Kidney glomerular epithelial cell (primary cell): Measurements from ENCODE around the gene PID1.
"Not testable (repeated sequence)": the region's sequence is repeated elsewhere in the genome, so short reads cannot be mapped to it uniquely, and the experiment has no call there.

Source experiments
- DNase-seq: peaks from one replicate; lab custom pipeline; 2025; lab: John Stamatoyannopoulos, UW

PID1 gene

DNA sequence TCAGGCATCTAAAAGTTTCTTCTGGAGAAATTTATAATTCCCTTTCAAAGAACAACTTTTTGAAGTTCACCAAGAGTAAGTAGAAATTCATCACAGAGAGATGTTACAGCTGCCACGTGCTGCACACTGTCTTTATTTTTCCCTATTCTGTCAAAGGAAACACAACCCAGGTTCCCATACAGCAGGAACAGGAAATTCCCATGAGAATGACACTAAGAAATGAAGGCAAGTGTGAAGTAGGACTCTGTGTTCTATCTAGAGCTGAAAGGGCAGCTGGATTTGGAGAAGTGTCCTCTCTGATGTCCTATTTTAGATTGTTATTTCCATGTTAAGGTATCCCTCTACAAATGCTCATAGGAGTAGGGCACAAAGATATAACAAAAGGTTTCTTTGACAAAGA lies 58.8 kb downstream of the PID1 start:
- no peak for DNase-seq

DNA sequence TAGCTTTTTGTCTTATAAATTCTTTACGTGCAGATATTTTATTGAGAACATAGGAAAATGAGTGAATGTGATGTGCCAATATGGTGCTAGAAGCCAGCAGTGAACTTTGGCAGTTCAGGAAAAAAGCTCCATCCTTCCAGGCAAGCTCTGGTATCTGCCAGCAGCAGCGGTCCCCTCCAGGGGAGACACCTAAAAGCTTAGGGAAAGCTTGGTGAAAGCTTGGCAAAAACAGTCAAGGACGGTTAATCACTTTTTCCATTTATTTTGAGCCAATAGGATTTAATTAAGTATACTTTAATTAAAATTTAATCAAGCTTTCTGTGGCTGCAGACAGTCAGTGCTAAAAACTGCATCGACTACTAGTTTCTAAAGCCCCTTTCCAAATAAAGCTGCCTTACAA lies 60.4 kb downstream of the PID1 start:
- DNase-seq = no peak

DNA sequence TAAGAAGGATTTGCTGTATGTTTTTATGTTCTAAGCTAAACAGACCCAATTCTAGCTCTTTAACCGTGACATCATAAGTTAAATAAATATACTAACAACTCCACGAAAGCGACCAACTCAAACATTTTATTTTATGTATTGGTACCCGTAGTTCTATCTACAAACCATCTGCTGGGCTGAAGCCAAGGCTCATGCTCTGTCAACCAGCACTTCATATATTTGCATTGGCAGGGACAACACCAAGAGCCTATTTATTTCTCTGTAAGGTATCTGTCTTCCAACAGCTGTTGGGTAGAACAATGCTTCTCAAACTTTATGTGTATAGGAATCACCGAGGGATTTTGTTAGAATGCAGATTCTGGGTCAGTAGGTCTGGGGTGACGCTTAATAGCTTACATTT lies 64.5 kb downstream of the PID1 start:
- DNase-seq = no peak

DNA sequence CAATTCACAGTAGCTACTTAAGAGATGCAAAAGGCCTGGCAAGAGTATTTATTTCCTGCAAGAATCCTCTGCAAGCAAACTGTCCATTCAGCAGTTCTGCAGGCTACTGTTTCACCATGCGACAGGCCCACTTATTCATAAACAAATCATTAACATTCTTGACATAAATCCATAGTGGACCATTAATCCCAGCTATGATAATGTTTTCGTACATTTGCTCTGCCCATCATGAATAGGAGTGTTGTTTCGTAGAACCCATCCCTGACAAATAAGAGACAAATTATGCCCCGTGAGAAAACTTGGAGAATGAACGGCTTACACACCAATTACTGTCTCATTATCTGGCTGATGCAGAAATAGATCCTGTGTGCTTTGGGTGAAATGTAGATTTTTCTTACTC lies 65.4 kb downstream of the PID1 start:
- DNase-seq = no peak

DNA sequence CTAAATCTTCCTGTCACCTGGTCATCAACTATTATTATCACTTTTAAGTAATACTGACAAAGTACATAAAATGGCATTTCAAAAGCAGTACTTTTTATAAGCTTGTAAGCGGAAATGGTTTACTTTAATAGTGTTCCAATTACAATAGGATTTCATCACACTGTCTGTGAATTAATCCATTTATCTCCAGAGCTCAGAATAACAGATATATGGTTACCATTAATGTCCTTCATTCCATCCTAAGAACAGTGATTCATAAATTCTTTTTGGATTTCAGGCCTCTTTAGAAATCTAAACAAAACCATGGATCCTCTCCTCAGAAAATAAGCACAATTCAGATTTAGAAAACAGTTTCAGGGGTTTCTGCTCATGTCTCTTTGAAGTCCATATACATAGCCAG lies 68.4 kb downstream of the PID1 start:
- DNase-seq = no peak

DNA sequence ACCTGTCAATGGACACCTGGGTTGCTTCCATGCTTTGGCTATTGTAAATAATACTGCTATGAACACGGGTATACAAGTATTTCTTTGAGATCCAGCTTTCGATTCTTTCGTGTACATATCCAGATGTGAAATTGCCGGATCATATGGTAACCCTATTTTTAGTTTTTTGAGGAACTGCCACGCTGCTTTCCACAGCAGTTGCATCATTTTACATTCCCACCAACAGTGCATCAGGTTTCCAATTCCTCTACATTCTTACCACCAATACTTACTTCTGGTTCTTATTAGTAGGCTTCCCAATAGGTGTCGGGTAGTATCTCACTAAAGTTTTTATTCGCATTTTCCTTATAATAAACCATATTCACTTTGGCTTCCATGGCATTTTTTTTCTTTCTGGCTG lies 69.6 kb downstream of the PID1 start:
- DNase-seq = no peak

DNA sequence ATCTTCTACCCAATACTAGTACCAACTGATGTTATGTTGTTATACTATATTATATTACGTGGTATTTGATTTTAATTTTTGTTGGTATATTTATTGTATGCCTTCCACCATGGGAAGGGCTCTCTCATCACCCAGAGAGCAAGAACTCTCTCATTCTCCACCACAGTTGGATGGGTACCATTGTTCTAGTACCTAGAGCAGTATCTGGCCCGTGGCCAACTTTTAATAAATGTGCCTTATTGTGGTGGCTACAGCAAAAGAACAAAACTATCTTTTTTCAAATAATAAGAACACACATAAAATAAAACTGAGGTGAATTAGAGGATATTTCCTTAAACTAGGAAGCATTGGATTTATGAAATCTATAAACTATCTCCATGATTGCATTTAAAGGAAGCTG lies 71.8 kb downstream of the PID1 start:
- DNase-seq = no peak

DNA sequence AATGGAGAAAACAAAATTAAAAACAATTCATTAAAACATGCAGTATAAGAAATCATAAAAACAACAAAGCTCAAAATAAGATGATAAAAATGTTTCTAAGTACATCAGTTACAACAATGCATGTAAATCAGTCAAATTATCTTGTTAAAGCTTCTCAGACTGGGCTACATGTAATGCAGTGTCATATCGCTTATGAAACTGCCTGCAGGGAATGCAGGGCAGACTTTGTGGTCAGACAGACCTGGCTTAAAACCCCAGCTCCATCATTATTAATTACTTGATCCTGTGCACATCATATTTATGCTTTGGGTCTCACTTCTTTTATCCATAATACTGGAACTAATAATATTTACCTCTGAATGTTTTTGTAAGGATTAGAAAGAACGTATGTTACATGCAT lies 74.6 kb downstream of the PID1 start:
- no peak for DNase-seq

DNA sequence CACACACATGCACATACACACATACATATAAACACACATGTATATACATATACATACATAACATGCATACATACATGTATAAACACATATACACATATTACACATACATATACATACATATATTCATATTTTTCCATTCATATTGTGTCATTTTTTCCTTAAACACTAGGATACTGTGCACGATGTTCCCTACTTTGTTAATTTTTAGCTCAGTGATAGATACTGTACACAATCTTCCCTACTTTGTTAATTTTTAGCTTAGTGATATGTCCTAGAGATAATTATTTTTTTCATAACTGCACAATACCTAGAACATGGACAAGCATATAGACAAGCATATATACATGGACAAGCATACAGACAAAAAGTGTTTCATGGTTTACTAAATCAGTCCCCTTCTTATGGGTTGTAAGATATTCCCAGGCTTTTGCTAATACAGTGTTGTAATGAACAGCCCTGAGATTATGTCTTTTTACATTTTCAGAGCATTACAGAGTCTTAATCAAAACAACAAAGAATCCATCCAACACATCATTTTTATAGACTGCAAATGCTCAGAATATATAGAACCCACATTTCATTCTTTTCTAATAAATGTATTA lies 75.6 kb downstream of the PID1 start:
- DNase-seq = no peak

DNA sequence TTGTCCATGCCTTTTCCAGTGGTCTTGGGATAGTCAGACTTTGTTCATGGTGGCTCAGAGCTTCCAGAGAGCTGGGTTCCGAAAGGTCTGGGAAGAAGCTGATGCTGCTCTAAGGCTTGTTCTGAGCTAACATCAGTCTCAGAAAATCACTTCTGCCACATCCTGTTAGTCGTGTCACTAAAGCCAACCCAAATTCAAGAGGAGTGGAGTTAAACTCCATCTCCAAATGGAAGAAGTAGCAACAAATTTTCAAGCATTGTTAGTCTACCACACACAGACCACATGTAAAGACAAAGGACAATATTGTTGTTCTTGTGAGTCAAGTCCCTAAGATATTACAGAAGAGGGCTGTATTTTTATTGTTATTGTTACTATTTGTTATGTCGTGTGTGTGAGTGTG lies 77.8 kb downstream of the PID1 start:
- no peak for DNase-seq

DNA sequence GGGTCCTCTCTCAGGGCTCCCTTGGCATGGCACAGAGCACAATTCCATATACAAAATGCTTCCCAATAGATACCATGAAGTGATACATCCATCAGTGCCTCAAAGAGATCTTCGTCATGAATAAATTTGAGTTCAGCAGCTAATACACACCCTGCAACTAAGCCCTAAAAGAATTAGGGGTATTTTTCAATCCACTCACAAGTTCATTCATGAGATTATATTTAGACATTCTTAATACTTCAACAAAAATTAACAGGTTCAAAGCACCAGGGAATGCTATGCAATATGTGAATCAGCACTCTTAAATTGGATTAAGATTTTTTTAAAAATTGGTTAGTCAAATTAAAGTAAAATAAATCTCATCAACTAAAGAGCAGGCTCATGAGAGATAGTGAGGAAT lies 79.7 kb downstream of the PID1 start:
- DNase-seq = no peak

DNA sequence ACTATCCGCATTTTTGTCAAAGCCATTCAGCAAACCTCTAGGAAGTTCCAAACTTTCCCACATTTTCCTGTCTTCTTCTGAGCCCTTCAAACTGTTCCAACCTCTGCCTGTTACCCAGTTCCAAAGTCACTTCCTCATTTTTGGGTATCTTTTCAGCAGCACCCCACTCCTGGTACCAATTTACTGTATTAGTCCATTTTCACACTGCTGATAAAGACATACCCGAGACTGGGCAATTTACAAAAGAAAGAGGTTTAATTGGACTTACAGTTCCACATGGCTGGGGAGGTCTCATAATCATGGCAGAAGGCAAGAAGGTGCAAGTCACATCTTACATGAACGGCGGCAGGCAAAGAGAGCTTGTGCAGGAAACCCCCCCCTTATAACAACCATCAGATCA lies 84.0 kb downstream of the PID1 start:
- not testable (repeated sequence) for DNase-seq

DNA sequence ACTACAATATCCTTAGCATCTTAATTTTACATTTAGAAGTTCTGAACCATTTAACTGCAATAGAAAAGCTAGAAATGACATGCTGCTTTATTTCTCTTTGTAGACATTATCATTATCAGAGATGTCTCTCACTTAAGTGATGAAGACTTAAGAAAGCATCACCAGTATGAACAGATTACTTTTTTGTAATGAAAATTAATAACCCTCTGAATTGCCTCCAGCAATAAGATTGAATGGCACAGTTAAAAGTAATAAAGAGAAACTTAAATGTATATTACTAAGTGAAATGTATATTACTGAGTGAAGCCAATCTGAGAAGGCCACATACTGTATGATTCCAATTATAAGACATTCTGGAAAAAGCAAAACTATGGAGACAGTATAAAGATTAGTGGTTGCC lies 89.4 kb downstream of the PID1 start:
- DNase-seq = no peak

DNA sequence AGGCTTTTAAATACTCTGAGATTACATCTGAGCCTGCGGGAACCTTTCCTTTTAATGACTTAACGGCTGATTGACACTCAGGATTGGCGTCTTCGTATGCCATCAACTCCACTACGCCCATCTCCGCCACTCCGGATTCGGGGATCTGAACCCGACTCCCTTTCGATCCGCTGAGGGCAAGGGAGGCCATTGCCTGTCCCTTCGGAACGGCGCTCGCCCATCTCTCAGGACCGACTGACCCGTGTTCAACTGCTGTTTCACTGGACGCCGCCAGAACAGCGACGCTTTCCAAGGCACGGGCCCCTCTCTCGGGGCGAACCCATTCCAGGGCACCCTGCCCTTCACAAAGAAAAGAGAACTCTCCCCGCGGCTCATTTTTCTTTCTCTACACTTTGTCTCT lies 90.4 kb downstream of the PID1 start:
- no peak for DNase-seq

DNA sequence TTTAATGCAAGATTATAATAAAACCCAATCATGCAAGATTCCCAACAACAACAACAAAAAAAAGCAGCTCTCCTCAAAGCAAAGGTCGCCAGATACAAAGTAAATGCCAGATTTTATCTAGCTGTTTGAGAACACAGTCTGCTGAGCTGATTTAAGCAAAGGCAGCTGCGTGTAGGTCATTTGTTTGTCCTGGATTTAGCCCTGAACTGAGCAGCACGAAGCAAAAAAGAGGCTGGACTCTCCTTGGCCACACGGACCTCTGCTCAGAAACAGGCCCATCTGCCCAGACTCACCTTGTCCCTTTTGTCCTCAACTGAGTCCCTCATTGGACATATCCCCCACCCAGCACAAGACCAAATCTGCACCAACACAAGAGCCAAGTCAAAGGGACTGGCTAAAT lies 91.5 kb downstream of the PID1 start:
- no peak for DNase-seq

DNA sequence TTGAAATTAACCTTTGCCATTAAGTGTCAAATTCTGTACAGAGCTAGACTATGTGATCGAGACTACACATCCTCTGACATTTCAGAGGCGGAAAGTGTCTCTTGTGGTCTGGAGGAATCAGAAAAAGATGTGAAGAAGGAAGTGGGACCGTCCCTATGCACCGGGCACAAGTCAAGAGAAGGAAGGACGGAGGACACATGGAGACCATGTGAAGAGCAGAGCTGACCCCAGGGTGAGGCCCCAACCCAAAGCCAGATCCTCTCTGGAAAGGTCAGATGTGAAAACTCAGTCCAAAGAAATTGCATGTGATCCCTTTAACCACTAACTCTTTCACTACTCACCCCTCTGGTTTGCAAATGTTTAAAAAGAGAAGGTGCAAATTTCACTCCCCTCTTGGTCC lies 92.4 kb downstream of the PID1 start:
- no peak for DNase-seq

DNA sequence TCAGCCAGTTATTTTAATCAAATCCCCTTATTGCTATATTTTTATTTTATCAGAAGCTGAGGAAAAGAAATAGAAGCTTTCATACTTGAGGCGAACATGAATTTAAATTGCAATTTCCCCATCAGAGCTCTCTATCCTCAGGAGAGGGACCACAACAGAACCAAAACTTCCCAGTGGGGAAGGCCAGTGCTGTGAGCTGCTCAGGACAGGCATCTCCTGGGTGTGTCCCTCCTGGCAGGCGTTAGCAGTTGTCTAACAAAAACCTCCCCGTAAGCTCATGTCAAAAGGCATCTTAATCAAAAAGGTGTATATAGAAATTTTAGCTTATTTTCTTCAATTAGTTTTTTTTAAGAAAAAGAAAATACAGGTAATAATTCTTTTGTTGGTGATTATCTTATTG lies 93.0 kb downstream of the PID1 start:
- DNase-seq = no peak

DNA sequence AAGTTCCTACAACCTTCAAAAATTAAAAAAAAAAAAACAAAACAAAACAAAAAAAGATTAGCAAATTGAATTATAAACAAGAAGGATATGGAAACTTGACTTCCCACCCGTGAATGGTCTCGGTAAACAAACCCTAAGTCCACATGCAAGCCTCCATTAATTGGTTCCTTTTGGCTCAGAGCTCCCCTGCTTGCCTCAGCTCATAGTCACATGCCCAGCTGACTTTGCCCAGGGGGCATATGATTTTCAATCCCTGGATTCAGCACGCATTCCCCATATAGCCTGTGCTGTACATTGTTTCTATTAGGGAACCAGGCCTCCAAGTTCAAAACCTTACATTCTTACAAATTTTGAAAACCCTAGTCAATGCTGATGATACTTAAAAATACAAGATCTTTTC lies 95.0 kb downstream of the PID1 start:
- DNase-seq = no peak

DNA sequence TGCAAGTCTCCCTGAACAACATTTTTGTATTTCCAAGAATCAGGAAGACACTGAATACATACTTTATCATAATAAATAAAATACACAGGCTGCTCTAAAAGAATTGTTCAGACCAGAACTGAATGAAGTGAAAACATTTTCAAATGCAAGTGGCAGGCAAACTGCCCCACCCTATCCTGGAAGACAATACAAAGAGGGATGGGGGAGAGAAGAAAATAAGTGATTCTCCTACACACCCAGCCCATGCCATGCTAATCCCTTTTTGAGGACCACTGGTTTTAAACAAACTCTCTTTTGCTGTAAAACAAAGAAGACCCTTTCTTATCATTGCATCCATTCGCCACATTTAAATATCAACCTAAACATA lies 95.6 kb downstream of the PID1 start:
- no peak for DNase-seq

DNA sequence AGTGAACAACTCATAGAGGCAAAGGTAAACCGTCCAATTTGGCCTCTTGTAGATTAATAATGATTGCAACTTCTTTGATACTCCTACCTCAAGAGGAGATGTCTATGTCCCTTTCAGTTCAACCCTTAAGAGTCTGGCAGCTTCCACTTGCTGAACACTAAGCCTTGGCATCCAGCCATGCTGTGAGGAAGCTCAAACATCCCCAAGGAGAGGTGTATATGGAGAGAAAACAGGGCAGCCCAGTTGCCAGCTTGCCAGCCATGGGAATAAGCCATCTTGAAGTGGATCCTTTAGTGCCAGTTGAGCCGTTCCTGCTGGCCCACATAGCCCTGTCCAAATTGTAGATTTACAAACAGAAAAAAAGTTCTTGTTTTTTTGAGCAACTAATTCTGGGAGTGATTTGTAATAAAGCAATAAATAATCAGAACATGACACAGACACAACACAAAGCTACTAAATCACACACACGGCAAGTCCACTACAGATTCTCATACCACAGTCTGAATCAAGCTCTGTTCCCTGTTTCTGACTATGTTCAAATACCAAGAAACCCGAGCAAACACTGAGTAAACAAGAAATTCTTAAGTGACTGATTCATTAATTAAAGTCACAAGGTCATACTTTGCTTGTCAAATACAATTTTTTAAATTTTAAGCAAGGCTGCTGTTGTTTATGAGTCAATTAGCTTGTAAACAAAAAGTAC lies 96.1 kb downstream of the PID1 start:
- DNase-seq = no peak

DNA sequence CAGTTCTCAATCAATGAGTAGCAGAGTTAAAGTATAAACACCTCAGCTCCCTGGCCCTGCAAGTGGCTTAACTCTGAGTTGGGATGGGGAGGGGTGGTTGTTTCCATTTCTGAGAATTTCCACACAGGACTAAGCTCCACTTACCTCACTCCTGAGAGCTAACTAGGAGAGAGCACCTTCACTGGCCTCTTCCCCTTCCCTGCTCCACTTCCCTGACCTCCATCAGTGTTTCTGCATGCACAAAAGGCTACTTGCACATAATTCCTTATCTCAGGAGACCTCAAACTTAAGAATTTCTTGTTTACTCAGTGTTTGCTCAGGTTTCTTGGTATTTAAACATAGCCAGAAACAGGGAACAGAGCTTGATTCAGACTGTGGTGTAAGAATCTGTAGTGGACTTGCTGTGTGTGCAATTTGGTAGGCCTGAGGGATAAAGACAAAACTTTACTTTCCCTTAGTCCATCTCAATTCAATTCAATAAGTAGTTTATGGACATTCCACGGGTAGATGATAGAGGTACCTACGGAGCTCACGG lies 97.2 kb downstream of the PID1 start:
- DNase-seq = no peak

DNA sequence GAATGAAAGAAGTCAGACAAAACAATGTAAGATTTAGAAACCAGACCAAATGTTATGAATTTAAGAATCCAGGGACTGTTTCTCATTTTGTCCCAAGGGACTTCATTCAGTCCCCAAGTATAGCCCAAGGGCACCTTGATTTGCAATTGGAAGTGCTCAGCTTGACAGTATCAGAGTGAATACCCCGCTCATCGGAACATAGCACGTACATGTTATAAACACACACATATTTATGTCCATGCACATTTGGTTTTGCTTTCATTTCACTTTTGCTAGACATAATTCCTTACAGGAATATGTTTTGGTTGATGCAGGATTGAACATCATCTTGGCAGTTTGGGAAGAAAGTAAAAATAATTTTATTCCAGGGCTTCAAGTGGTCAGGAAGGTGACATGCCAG lies 100.2 kb downstream of the PID1 start:
- DNase-seq = no peak

DNA sequence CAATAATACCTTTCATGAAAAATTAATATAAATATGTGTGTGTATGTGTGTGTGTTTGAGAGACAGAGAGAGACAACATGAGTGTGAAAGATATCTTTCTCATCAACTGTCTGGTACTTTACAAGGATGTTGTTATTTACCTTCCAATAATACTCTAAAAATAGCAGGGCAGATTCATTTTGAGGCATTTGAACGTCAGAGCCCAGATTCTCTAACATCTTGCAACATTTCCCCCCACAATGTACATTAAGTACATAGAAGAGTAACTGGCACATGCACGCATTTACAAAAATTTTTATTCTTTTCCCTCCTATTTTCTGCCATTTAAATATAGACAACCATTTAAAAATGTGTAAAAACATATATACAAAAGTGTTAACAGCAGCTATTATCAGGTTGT lies 100.9 kb downstream of the PID1 start:
- no peak for DNase-seq

DNA sequence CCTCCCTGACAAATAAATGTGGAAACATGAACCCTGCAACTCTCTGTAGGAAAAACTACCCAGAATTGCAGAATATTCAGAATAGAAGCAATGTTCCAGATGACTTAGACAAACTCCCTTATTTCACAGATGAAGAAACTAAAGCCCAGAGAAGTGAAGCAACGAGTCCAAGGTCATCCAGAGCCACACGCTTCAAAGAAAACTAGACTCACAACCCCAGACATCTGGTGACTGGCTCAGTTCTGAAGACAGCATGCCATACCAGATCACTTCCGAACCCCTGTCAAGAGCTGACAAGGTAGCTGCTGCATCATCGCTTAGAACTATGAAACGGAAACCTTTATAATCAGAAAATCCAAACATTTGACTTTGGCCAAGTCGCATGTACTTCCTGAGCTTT lies 101.3 kb downstream of the PID1 start:
- no peak for DNase-seq
